Osteoblast (primary cell): ENCODE measurements around the gene KLHL18. TPM values are rescaled to one million over a fixed set of nuclear protein-coding genes. Genes with fewer than 3 reads are reported as not detected.

Experiments
- DNase-seq: peaks from one replicate; pipeline ENCODE4 v3.0.0; 2011; ENCODE audit warnings: low spot score, mixed read lengths; ENCODE audit not compliant: insufficient read length; ENCODE audit errors: missing footprints
- H2AFZ ChIP-seq: 2 replicates; pipeline ENCODE4 v1.6.0; 2011; ENCODE audit warnings: mild to moderate bottlenecking, low read length
- H3K27ac ChIP-seq: 2 replicates; pipeline ENCODE4 v1.5.1; 2011; ENCODE audit warnings: mild to moderate bottlenecking, low read depth, low read length, moderate library complexity
- H3K27me3 ChIP-seq: 2 replicates; pipeline ENCODE4 v1.6.0; 2012; ENCODE audit warnings: mild to moderate bottlenecking, control low read depth, inconsistent platforms, low read length, moderate library complexity; ENCODE audit not compliant: insufficient read depth
- H3K36me3 ChIP-seq: 2 replicates; pipeline ENCODE4 v1.5.1; 2011; ENCODE audit warnings: mild to moderate bottlenecking, low read length, control low read depth, moderate library complexity; ENCODE audit not compliant: insufficient read depth
- H3K4me1 ChIP-seq: 2 replicates; pipeline ENCODE4 v1.5.1; 2011; ENCODE audit warnings: mild to moderate bottlenecking, low read length, control low read depth, moderate library complexity; ENCODE audit not compliant: insufficient read depth
- H3K4me2 ChIP-seq: 2 replicates; pipeline ENCODE4 v1.6.0; 2011; ENCODE audit warnings: mild to moderate bottlenecking, low read length; ENCODE audit not compliant: insufficient read depth
- H3K4me3 ChIP-seq: fragments of 200-600 bp; sonication (generic); 3 replicates; pipeline ENCODE4 v1.5.1; 2012; ENCODE audit warnings: mild to moderate bottlenecking, low read length, inconsistent platforms; ENCODE audit not compliant: insufficient read depth
- H3K79me2 ChIP-seq: 2 replicates; pipeline ENCODE4 v1.6.0; 2012; ENCODE audit warnings: mild to moderate bottlenecking, low read length, control low read depth, inconsistent platforms; ENCODE audit not compliant: insufficient read depth
- H3K9me3 ChIP-seq: 2 replicates; pipeline ENCODE4 v1.5.1; 2011; ENCODE audit warnings: low read depth, low read length, control low read depth
- H4K20me1 ChIP-seq: 2 replicates; pipeline ENCODE4 v1.6.0; 2012; ENCODE audit warnings: mild to moderate bottlenecking, low read length, control low read depth; ENCODE audit not compliant: insufficient read depth
- CTCF ChIP-seq: IDR thresholded peaks from 2 replicates; pipeline ENCODE4 v1.5.1; 2011; ENCODE audit warnings: mild to moderate bottlenecking, low read depth, low read length, moderate library complexity; ENCODE audit errors: extremely low read depth
- total RNA-seq: library from RNA; depleted of rRNA; stranded (reverse); fragments of >200 nt; gene quantifications from 2 replicates; pipeline ENCODE4 v1.2.3, GENCODE V29; 2012

Gene KLHL18
- total RNA-seq, 1 donor = 21.4 TPM

DNA sequence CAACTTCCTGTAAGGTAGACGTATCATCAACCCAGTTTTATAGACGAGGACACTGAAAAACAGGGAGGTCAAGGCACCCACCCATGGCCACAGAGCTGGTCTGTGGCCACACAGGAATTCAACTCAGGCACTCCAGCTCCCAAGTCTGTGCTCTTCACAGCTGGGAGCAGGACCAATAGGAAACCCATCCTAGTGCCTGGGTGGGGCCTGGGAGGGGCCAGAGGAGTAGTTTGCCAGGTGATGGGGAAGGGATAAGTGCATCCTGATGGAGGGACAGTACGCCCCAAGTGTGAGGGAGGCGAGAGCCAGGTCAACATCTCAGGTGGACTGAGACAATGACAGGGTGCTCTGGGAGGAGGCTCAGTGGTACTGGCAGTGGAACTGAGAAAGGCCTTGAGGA is 22.1 kb upstream of the KLHL18 start:
- H3K4me3 ChIP-seq = no peak overlapping the region
- no peaks in the 10 kb centered on the region for H3K79me2 ChIP-seq
- no peaks in the 10 kb centered on the region for H4K20me1 ChIP-seq
- no peak for TF ChIP-seq CTCF
- peaks cover 2% of the 10 kb centered on the region for H3K27me3 ChIP-seq
- no peak for DNase-seq
- no peaks in the 10 kb centered on the region for H3K36me3 ChIP-seq
- H3K27ac ChIP-seq = no peak overlapping the region
- H3K9me3 ChIP-seq = no peaks in the 10 kb centered on the region
- H3K4me2 ChIP-seq = no peak overlapping the region
- no peaks in the 10 kb centered on the region for H3K4me1 ChIP-seq
- no peak overlapping the region for H2AFZ ChIP-seq

- H3K9me3 ChIP-seq = no peaks in the 10 kb centered on the region
- H3K27me3 ChIP-seq = peaks cover 2% of the 10 kb centered on the region
- no peak overlapping the region for H3K27ac ChIP-seq
- no peak for TF ChIP-seq CTCF
- DNase-seq = no peak
- no peaks in the 10 kb centered on the region for H3K4me1 ChIP-seq
- H3K4me2 ChIP-seq = no peak overlapping the region
- no peaks in the 10 kb centered on the region for H4K20me1 ChIP-seq
- no peaks in the 10 kb centered on the region for H3K36me3 ChIP-seq
- H3K79me2 ChIP-seq = no peaks in the 10 kb centered on the region
- no peak overlapping the region for H2AFZ ChIP-seq
- H3K4me3 ChIP-seq = no peak overlapping the region
Measured at GRCh38 chr3:47261301-47261700, 21.4 kb upstream of the KLHL18 start.

DNA sequence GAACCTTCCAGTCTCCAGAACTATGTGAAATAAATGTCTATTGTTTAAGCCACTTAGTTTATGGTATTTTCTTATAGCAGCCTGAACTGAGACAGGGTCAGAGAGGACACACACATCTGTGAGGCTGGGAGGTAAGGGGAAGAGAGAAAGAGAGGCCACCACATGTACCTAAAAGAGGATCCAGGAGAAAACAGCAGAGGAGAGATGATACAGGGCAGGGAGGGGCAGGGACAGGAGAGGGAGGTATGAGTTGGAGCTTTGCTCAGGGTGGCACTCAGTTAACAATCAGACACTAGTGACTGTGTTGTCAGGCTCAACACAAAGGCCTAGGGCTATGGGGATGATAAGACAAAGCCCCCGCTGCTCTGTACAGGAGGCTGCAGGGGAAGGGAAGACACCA is 17.7 kb upstream of the KLHL18 start:
- Histone ChIP-seq H3K4me1 (peaks cover 9% of the 10 kb centered on the region), H3K79me2 (no peaks in the 10 kb centered on the region), H3K9me3 (no peaks in the 10 kb centered on the region), H2AFZ (no peak overlapping the region), H3K4me2 (no peak overlapping the region), H3K27me3 (no peaks in the 10 kb centered on the region), H4K20me1 (no peaks in the 10 kb centered on the region), H3K27ac (no peak overlapping the region), H3K4me3 (no peak overlapping the region), H3K36me3 (no peaks in the 10 kb centered on the region)
- no peak for DNase-seq
- TF ChIP-seq CTCF = no peak

DNA sequence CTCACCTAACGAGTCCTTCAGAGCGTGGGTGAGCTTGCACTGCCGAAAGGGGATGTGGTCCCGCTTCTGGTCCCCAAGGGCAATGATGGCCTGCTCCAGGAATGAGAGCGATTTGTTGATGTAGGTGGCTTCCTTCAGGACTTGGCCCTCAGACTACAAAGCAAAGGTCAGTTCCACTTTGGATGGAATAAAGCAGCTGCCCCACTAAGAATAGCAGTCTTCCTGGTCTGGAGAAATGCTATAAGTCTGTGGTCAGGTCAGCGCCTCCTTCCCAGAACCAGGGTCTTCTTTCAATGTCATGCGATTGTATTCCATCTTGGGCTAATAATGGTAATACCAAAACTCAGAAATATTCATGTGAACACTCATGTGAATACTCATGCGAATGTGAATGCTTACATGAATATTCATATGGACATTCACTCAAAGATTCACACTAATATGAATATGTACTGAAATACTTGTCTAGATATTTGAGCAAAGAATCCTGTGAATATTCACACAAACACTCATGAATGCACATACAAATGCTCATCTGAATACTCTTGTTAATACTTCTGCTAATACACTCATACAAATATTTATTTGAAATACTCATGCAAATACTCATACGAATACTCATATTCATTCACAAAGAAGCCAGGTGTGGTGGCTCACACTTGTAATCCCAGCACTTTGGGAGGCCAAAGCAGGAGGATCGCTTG is 16.9 kb upstream of the KLHL18 start:
- H3K9me3 ChIP-seq = no peaks in the 10 kb centered on the region
- no peak overlapping the region for H2AFZ ChIP-seq
- no peak overlapping the region for H3K27ac ChIP-seq
- DNase-seq = no peak
- no peak overlapping the region for H3K4me3 ChIP-seq
- H3K4me1 ChIP-seq = peaks cover 9% of the 10 kb centered on the region
- no peaks in the 10 kb centered on the region for H3K36me3 ChIP-seq
- H3K27me3 ChIP-seq = no peaks in the 10 kb centered on the region
- H3K4me2 ChIP-seq = no peak overlapping the region
- H4K20me1 ChIP-seq = no peaks in the 10 kb centered on the region
- no peaks in the 10 kb centered on the region for H3K79me2 ChIP-seq
- no peak for TF ChIP-seq CTCF
